Prostate gland (tissue), 2 donors: ENCODE results near the gene IRF2.

Source experiments
- POLR2A ChIP-seq: fragments of 450-650 bp; IDR thresholded peaks from one replicate; pipeline ENCODE4 v1.6.1; 2016; ENCODE audit warnings: antibody characterized with exemption, mild to moderate bottlenecking
- POLR2AphosphoS5 ChIP-seq: sonication (generic); formaldehyde crosslinking; IDR thresholded peaks from one replicate; pipeline ENCODE4 v1.6.1; 2017; ENCODE audit warnings: antibody characterized with exemption
- TF ChIP-seq, protein P1 (sequence below), 4 experiments: fragments of 200-600 bp in 2 of 4; fragments of 450-650 bp in 2 of 4; sonication (generic) in 2 of 4; IDR thresholded peaks; 1 replicate in 3 of 4; 2 replicates in 1 of 4; pipeline ENCODE4 v1.5.1; 2016 to 2019; ENCODE audit warnings: antibody characterized with exemption in 4 of 4, mild to moderate bottlenecking in 2 of 4, moderate library complexity in 2 of 4

- no peak for TF ChIP-seq POLR2A
- TF ChIP-seq, protein P1, sequence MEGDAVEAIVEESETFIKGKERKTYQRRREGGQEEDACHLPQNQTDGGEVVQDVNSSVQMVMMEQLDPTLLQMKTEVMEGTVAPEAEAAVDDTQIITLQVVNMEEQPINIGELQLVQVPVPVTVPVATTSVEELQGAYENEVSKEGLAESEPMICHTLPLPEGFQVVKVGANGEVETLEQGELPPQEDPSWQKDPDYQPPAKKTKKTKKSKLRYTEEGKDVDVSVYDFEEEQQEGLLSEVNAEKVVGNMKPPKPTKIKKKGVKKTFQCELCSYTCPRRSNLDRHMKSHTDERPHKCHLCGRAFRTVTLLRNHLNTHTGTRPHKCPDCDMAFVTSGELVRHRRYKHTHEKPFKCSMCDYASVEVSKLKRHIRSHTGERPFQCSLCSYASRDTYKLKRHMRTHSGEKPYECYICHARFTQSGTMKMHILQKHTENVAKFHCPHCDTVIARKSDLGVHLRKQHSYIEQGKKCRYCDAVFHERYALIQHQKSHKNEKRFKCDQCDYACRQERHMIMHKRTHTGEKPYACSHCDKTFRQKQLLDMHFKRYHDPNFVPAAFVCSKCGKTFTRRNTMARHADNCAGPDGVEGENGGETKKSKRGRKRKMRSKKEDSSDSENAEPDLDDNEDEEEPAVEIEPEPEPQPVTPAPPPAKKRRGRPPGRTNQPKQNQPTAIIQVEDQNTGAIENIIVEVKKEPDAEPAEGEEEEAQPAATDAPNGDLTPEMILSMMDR (IDR thresholded peaks at IDR 0.05), result no peak
- TF ChIP-seq POLR2AphosphoS5, result no peak
These were observed 121.5 kb downstream of the IRF2 start for GRCh38 chr4:184352891-184353290.
